Ovary (tissue), 9 donors: ENCODE measurements around the gene FAM163B. TPM values are rescaled to one million over a fixed set of nuclear protein-coding genes. Genes with fewer than 3 reads are reported as not detected.

Experiments
- DNase-seq, 5 donors: peaks; one replicate each; pipeline ENCODE4 v3.0.0-alpha.2; 2019 to 2020
- H3K27ac ChIP-seq, 2 donors: fragments of 200-600 bp; one replicate each; pipeline versions ENCODE4 v1.5.1 to v1.8.0; 2019 to 2022
- H3K27me3 ChIP-seq: fragments of 200-600 bp; one replicate; pipeline ENCODE4 v1.8.0; 2022
- H3K36me3 ChIP-seq: fragments of 200-600 bp; sonication (generic); one replicate; pipeline ENCODE4 v1.5.1; 2019
- H3K4me1 ChIP-seq: one replicate; pipeline ENCODE4 v1.8.1; 2013; ENCODE audit warnings: mild to moderate bottlenecking, moderate library complexity; ENCODE audit not compliant: insufficient read depth
- H3K4me3 ChIP-seq: fragments of 200-600 bp; sonication (generic); one replicate; pipeline ENCODE4 v1.5.1; 2017
- H3K9me3 ChIP-seq, 2 donors: fragments of 200-600 bp in 1 of 2; sonication (generic) in 1 of 2; one replicate each; pipeline versions ENCODE4 v1.5.1 to v1.8.1; 2013 to 2019; ENCODE audit warnings: mild to moderate bottlenecking in 1 of 2, moderate library complexity in 1 of 2
- EP300 ChIP-seq: sonication (generic); formaldehyde crosslinking; IDR thresholded peaks from one replicate; pipeline ENCODE4 v1.6.1; 2017; ENCODE audit warnings: antibody characterized with exemption
- POLR2A ChIP-seq: fragments of 450-650 bp; IDR thresholded peaks from one replicate; pipeline ENCODE4 v1.6.1; 2017; ENCODE audit warnings: antibody characterized with exemption, mild to moderate bottlenecking, moderate library complexity
- WGBS, 3 donors: extraction: QIAGEN DNeasy Blood & Tissue Kit in 1 of 3; methylation state at CpG; one replicate each; pipeline versions ENCODE4 v1.1.5 to v1.1.7; 2013 to 2017; 5-methylcytosine and 5-hydroxymethylcytosine counted together
- intact Hi-C, 4 donors: fragments of 100-400 bp; cut with DNase I; formaldehyde crosslinking; loops; one replicate each; pipeline versions ENCODE4 v1.11.0 to v1.15.1; 2022 to 2023
- polyA plus RNA-seq, 2 donors: library from polyadenylated mRNA; stranded (reverse); fragments of 200-250 nt in 1 of 2; fragments of 350-450 nt in 1 of 2; fragmentation: Illumina TruSeq in 1 of 2; extraction: RNeasy Lipid Tissue Mini Kit (QIAGEN cat#74804) in 1 of 2; gene quantifications; one replicate each; pipeline ENCODE4 v1.2.3, GENCODE V29; 2013 to 2014
- total RNA-seq, 7 donors: library from RNA; depleted of rRNA in 2 of 7; stranded (reverse); fragments of >200 nt in 2 of 7; fragmentation: NEBNext Ultra II Directional in 3 of 7; extraction: Animal tissue kit (Norgen Biotek cat#: 25700) in 3 of 7; gene quantifications; one replicate each; pipeline versions ENCODE4 v1.1.0 to v1.2.4, GENCODE V29; 2016 to 2023
- TF ChIP-seq, protein P1 (sequence below), 3 donors: fragments of 450-650 bp in 2 of 3; fragments of 200-600 bp in 1 of 3; IDR thresholded peaks; one replicate each; pipeline versions ENCODE4 v1.5.1 to v1.8.0; 2016 to 2022; ENCODE audit warnings: antibody characterized with exemption in 3 of 3, mild to moderate bottlenecking in 1 of 3
- donor health status: DM: no; HTN: no; CAD: no; lungs with moderate emphysema.
- donor health status: DM: no; HTN: no; CAD: no.
- donor health status: Bipolar disorder and iron deficiency.
- donor health status: DM: yes; HTN: yes; CAD: no.
- donor health status: DM: no; HTN: no; CAD: no.
- donor health status: DM: yes; HTN: yes; CAD: no.

Gene FAM163B
- total and polyA plus RNA-seq, 9 donors: 0.21 to 0.30 TPM; not detected in 7

DNA sequence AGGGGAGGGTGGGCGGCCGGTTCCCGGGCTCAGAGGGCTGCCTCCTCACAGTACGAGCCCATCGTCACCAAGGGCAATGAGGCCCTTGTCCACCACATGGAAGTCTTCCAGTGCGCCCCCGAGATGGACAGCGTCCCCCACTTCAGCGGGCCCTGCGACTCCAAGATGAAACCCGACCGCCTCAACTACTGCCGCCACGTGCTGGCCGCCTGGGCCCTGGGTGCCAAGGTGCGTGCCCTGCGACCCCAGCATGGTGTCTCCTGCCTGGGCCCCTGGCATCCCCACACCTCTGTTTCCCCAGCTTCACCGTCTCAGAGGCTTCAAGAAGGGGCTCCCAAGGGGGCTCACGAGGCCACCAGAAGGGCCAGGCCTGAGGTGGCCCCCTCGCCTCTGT is 34.2 kb upstream of the FAM163B start:
- no peaks in the 10 kb centered on the region for H3K27me3 ChIP-seq
- 90 to 96% (median 94%) methylated on average over 20 of the region's 20 CpGs for whole genome bisulfite sequencing, 3 donors

DNA sequence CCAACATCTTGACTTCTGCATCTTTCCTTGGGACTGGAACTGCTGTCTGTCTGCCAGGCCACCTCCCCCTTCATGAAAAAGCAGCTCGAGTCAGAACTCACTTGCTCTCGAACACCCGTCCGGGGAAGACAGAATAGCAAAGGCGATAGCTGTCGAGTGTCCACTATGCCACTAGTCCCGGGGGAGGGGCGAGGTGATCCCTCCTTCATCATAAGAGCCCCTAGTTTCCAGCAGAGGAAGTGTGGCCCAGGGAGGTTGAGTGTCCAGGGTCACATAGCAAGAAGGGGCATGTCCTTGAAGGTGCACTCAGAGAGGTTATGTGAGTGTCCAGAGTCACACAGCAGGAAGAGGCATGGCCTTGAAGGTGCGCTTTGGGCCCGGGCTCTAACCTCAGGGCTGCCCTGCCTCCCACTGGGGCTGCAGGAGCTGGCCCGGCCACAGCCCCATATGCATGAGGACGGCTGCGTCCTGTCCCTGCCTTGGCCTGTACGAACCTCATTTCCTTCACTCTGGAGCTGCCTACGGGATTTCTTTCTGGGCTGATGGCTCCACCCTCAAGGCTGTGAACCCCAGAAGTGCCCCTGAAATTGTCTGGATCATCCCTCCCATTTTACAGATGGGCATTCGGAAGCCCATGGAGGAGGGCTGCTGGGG is 33.6 kb upstream of the FAM163B start:
- Histone ChIP-seq H3K4me1 (no peaks in the 10 kb centered on the region), H3K4me3 (no peak overlapping the region), H3K27ac (no peak overlapping the region), H3K9me3 (no peaks in the 10 kb centered on the region), H3K36me3 (no peaks in the 10 kb centered on the region), H3K27me3 (no peaks in the 10 kb centered on the region)
- intact Hi-C loops: no loop called here
- DNase-seq: no peak
- 72 to 86% (median 83%) methylated on average over 16 of the region's 16 CpGs for WGBS, 3 donors
- TF ChIP-seq EP300: no peak
- TF ChIP-seq, protein P1, sequence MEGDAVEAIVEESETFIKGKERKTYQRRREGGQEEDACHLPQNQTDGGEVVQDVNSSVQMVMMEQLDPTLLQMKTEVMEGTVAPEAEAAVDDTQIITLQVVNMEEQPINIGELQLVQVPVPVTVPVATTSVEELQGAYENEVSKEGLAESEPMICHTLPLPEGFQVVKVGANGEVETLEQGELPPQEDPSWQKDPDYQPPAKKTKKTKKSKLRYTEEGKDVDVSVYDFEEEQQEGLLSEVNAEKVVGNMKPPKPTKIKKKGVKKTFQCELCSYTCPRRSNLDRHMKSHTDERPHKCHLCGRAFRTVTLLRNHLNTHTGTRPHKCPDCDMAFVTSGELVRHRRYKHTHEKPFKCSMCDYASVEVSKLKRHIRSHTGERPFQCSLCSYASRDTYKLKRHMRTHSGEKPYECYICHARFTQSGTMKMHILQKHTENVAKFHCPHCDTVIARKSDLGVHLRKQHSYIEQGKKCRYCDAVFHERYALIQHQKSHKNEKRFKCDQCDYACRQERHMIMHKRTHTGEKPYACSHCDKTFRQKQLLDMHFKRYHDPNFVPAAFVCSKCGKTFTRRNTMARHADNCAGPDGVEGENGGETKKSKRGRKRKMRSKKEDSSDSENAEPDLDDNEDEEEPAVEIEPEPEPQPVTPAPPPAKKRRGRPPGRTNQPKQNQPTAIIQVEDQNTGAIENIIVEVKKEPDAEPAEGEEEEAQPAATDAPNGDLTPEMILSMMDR (IDR thresholded peaks at IDR 0.05): no peak
- no peak for TF ChIP-seq POLR2A

More for the DNA sequence above, 34.2 kb upstream of the FAM163B start:
- Histone ChIP-seq H3K9me3 (no peaks in the 10 kb centered on the region), H3K4me1 (no peaks in the 10 kb centered on the region), H3K27ac (no peak overlapping the region), H3K36me3 (no peaks in the 10 kb centered on the region), H3K4me3 (no peak overlapping the region)
- no peak for TF ChIP-seq EP300
- no peak for TF ChIP-seq POLR2A
- TF ChIP-seq, protein P1 (IDR thresholded peaks at IDR 0.05): no peak
- intact Hi-C loops: no loop called here
- no peak for DNase-seq

DNA sequence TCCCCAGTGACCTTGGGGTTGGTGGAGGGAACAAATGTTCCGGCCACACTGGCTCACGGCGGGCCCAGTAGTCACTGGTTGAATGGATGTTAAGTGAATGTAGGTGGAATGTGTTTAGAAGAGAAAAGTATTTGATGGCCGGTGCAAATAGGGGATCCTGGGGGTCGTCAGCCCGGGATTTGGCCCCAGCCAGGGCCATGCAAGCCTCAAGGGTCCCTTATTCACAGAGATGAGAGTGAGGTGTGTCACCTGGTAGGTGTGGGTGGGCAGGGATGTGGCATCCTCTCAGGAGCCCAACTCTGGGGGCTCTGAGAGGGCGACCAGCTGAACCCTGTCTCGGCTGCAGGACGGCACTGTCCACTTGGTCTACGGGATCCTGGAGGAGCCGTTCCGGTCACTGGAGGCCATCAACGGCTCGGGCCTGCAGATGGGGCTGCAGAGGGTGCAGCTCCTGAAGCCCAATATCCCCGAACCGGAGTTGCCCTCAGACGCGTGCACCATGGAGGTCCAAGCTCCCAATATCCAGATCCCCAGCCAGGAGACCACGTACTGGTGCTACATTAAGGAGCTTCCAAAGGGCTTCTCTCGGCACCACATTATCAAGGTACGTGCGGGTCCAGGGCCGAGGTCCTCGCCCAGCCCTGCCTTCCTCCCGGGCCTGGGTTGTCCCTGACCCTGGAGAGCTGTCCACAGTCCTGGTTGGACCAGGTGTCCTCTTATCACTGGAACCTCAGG is 32.8 kb upstream of the FAM163B start:
- TF ChIP-seq POLR2A (no peak), EP300 (no peak)
- TF ChIP-seq, protein P1 (IDR thresholded peaks at IDR 0.05): no peak
- intact Hi-C loops: no loop called here
- WGBS, 3 donors: 89 to 92% (median 89%) methylated on average over 19 to 25 of the region's 25 CpGs

DNA sequence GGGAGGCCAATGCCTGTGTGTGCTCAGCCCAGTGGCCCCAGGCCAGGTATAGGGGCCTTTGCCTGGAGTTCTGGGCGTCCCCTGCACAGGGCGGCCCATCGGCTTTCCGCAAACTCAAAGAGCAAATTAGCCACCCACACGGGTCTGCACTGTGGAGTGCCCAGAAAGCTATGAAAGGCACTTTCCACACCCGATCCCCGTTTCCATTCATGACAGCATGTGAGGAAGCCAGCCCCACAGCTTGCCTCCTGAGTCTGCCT is 32.1 kb upstream of the FAM163B start:
- no peak for DNase-seq
- intact Hi-C loops: no loop called here
- Histone ChIP-seq H3K4me3 (no peak overlapping the region), H3K36me3 (no peaks in the 10 kb centered on the region), H3K4me1 (no peaks in the 10 kb centered on the region), H3K9me3 (no peaks in the 10 kb centered on the region), H3K27ac (no peak overlapping the region), H3K27me3 (no peaks in the 10 kb centered on the region)
- 91% methylated on average over 7 of the region's 7 CpGs for WGBS, 3 donors
- TF ChIP-seq POLR2A: no peak
- TF ChIP-seq, protein P1 (IDR thresholded peaks at IDR 0.05): no peak
- no peak for TF ChIP-seq EP300

More for the DNA sequence above, 32.8 kb upstream of the FAM163B start:
- no peak overlapping the region for H3K4me3 ChIP-seq
- H3K27me3 ChIP-seq: no peaks in the 10 kb centered on the region
- no peaks in the 10 kb centered on the region for H3K9me3 ChIP-seq
- no peaks in the 10 kb centered on the region for H3K36me3 ChIP-seq
- DNase-seq: no peak
- no peaks in the 10 kb centered on the region for H3K4me1 ChIP-seq
- no peak overlapping the region for H3K27ac ChIP-seq
